ENCODE results near the gene JARID2. TPM values are rescaled to one million over a fixed set of nuclear protein-coding genes. Genes with fewer than 3 reads are reported as not detected.

Gene JARID2
- total and polyA plus RNA-seq, 2 of the 4 experiments (the other 2 are of a cell fraction) = 9.6 to 12.9 TPM

GRCh38 chr6:15362274-15363160, 116.6 kb downstream of the JARID2 start:
- H3K14ac ChIP-seq (replicated peaks; ENCODE audit: low read depth, low read length) = no peak overlapping the region
- no peak overlapping the region for H3K9ac ChIP-seq (ENCODE audit: low read depth, low read length)
- no peak overlapping the region for H3K4me2 ChIP-seq (ENCODE audit: low read depth, low read length)
- no peaks in the 10 kb centered on the region for H3K9me3 ChIP-seq (ENCODE audit: control insufficient read depth, insufficient read depth, low read length)
- H2AK5ac ChIP-seq (ENCODE audit: low read depth, low read length) = no peak overlapping the region
- BruUV-seq (replicated peaks) = no TSS peak
- H4K8ac ChIP-seq (ENCODE audit: low read depth in 2 of 2, low read length in 2 of 2) = no peak overlapping the region
- TF ChIP-seq NFE2L2 (IDR thresholded peaks at IDR 0.05; ENCODE audit: low read depth, low read length) (no peak), SMC3 (IDR thresholded peaks at IDR 0.05; ENCODE audit: low read depth, low read length) (no peak), BHLHE40 (IDR thresholded peaks at IDR 0.05; ENCODE audit: low read depth, low read length) (no peak), MAZ (IDR thresholded peaks at IDR 0.05; ENCODE audit: borderline replicate concordance, low read depth, low read length) (no peak), RCOR1 (IDR thresholded peaks at IDR 0.05; ENCODE audit: insufficient replicate concordance, low read length) (no peak), RAD21 (IDR thresholded peaks at IDR 0.05; ENCODE audit: low read length) (no peak), CHD1 (IDR thresholded peaks at IDR 0.05; ENCODE audit: low read depth, low read length) (no peak), MAFK (IDR thresholded peaks at IDR 0.05; ENCODE audit: low read depth, low read length) (no peak)
- H2AK9ac ChIP-seq (replicated peaks; ENCODE audit: low read depth, low read length, poor library complexity) = no peak overlapping the region
- dilution Hi-C loops (cut with HindIII; ENCODE audit: low sequenced_read_pairs, unreplicated experiment) = no loop called here
- no peaks in the 10 kb centered on the region for H3K36me3 ChIP-seq (ENCODE audit: control insufficient read depth, insufficient read depth, low read length)
- no peak overlapping the region for H4K5ac ChIP-seq (ENCODE audit: low read depth, low read length)
- H2BK5ac ChIP-seq (ENCODE audit: low read depth, low read length, poor library complexity, severe bottlenecking) = no peak overlapping the region
- H3K9me1 ChIP-seq (ENCODE audit: insufficient read depth, low read length) = peaks cover 24% of the 10 kb centered on the region
- peaks cover 24% of the 10 kb centered on the region for H3K4me1 ChIP-seq (ENCODE audit: control insufficient read depth, insufficient read depth, low read length)
- H3K4ac ChIP-seq (ENCODE audit: low read depth, low read length) = no peak overlapping the region
- CTCF ChIA-PET = no interaction called here
- ATAC-seq (ENCODE audit: low read depth) (no peak), DNase-seq (no peak)
- no peak overlapping the region for H4K91ac ChIP-seq (ENCODE audit: insufficient read depth, low read depth, low read length)
- peaks cover 96% of the 10 kb centered on the region for H4K20me1 ChIP-seq (ENCODE audit: insufficient read depth, low read length)
- no peak overlapping the region for H3K18ac ChIP-seq (ENCODE audit: low read depth, low read length)
- no peak overlapping the region for H2BK15ac ChIP-seq (ENCODE audit: low read depth, low read length)
- H3K27ac ChIP-seq (ENCODE audit: insufficient read depth, low read length) = no peak overlapping the region
- no peak overlapping the region for H3K56ac ChIP-seq (ENCODE audit: extremely low read depth, insufficient read depth, low read length)
- H2AFZ ChIP-seq (replicated peaks; ENCODE audit: low read length, poor library complexity) = no peak overlapping the region
- H3K4me3 ChIP-seq (ENCODE audit: insufficient read depth, low read depth, low read length) = no peak overlapping the region
- intact Hi-C loops (cut with micrococcal nuclease) = no loop called here
- 71 to 100% methylated on average over 1 to 7 of the region's 9 CpGs for WGBS, 2 experiments (ENCODE audit: extremely low coverage in 2 of 2, insufficient read length in 1 of 2)
- no peak overlapping the region for H2BK120ac ChIP-seq (ENCODE audit: low read depth, low read length)
- no peak overlapping the region for H2BK20ac ChIP-seq (ENCODE audit: low read depth, low read length)
- in situ Hi-C loops (cut with MboI; ENCODE audit: low sequenced_read_pairs) = no loop called here
- peaks cover 45 to 93% of the 10 kb centered on the region in 2 experiments for H3K79me1 ChIP-seq (ENCODE audit: low read depth in 1 of 2, low read length in 2 of 2)
- no peak overlapping the region for H3K23ac ChIP-seq (ENCODE audit: low read depth, low read length)
- H3K27me3 ChIP-seq (ENCODE audit: control insufficient read depth, insufficient read depth, low read length) = no peaks in the 10 kb centered on the region
- POLR2A ChIA-PET (ENCODE audit: unreplicated experiment) = interaction anchor here (0.6 kb wide), 1 partner anchor 782 kb away, joined by 4 read pairs; no protein-coding TSS in a partner anchor
